HTERT RPE-1 (cell line): ENCODE results near the gene TMEM54.
"Not testable (repeated sequence)": the region's sequence is repeated elsewhere in the genome, so short reads cannot be mapped to it uniquely, and the experiment has no call there.

Experiments
- in situ Hi-C: fragments of 300-500 bp; cut with MboI; formaldehyde crosslinking; loops from 4 replicates; pipeline ENCODE4 v1.14.3; 2020; ENCODE audit warnings: low sequenced_read_pairs

Gene TMEM54

DNA sequence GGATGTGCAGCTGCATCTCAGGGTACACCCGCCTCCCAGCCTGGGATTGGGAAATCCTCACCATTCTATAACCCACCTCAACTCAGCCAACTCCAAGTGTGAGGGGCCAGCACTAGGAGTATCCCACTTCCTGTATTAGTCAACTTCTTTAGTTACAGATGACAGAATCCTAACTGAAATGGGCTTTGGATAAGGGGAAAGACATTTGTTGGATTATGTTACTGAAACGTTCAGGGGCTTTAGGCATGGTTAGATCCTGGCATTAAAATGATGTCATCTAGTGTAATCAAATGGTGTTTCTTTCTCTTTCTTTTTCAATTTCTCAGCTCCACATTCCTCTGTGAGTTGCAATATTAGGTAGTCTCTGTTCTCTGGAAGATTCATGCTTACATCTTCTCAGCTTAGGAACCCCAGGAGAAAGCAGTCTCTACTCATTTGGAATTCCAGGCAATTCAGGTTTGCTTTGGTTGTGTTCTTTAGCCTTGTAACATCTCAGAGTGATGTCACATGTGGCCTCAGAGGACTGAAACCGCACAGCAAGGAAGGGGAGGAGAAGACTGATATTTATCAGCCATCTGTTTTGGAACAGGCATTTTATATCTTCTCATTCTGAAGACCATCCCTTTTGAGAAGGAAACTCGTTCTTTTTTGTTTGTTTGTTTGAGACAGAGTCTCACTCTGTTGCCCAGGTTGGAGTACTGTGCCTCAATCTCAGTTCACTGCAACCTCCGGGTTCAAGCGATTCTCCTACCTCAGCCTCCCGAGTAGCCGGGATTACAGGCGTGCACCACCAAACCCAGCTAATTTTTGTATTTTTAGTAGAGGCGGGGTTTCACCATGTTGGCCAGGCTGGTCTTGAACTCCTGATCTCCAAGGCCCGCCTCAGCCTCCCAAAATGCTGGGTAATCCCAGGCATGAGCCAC lies 18.9 kb upstream of the TMEM54 start:
- in situ Hi-C loops = no loop called here

DNA sequence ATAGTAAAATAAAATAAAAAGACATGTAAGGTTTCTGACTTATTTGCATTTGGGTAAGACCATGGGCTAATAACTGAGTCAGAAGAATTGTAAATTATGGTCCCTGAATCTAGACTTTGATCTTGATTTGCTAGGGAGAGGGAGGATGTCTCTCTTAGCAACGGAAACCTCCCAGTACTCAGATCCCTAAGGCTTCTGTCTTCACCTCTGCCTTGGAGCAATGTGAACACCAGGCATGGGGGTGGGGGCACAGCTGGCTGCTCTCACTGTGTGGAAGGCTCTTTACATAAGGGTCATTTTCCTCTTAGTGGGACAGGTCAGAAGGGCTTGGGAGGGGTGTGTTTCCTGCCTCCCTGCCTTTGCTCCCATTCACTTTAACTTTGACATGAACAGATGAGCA lies 17.0 kb upstream of the TMEM54 start:
- in situ Hi-C loops = no loop called here

DNA sequence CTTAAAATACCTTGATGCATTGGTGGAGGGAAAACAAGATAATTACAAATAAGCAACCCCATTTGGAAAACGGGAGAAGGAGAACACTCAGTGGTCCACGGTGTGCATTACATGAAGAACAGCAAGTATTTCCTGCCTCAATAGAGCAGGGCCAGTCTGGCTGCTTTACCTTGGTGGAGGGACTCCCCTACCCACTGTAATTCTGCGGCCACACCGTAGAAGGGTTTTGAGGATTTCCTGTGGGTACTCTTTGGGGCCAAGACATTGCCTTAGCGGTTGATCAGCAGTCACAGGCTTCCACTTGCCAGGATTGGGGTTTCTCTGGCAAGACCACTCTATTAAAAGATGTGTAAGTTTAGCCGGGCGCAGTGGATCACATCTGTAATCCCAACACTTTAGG lies 16.3 kb upstream of the TMEM54 start:
- in situ Hi-C loops = no loop called here

DNA sequence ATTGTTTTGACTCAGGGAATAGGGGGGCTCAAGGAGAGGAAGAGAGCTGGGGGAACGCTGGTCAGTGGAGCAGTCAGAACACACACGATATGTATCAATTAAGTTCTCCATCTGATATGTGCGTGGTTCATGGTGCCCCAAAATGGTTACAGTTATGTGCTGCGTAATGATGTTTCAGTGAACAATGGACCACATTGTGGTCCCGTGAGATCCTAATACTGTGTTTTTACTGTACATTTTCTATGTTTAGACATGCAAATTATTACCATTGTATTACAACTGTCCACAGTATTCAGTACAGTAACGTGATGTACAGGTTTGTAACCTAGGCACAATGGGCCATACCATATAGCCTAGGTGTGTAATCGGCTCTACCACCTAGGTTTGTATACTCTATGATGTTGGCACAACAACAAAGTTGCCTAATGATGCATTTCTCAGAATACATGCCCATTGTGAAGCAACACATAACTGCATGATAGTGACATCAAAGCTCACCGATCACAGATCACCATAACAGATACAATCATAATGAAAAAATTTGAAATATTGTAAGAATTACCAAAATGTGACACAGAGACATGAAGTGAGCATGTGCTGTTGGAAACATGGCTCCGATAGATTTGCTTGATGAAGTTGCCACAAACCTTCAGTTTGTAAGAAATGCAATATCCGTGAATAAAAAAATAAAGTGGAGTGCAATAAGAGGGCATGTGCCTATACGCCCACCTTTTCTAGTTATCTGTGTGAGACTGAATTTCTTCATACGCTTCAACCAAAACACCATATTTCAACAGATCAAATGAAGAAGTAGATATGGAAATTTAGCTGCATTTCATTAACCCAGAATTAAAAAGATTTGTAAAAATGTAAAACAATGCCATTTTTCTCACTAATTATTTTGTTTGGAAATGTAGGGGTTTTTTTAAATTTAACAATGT lies 14.8 kb upstream of the TMEM54 start:
- in situ Hi-C loops = no loop called here

DNA sequence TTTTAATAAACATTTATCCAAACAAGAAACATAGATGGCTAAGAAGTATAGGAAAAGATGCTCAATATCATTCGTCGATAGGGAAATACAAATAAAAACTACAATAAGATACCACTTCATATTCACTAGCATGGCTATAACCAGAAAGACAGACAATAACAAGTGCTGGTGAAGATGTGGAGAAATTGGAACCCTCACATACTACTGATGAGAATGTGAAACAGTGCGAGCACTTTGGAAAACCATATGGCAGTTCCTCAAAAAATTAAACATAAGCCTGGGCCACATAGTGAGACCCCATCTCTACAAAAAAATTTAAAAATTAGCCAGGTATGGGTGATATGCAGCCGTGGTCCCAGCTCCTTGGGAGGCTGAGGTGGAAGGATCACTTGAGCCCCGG lies 9.1 kb upstream of the TMEM54 start:
- in situ Hi-C loops = no loop called here

DNA sequence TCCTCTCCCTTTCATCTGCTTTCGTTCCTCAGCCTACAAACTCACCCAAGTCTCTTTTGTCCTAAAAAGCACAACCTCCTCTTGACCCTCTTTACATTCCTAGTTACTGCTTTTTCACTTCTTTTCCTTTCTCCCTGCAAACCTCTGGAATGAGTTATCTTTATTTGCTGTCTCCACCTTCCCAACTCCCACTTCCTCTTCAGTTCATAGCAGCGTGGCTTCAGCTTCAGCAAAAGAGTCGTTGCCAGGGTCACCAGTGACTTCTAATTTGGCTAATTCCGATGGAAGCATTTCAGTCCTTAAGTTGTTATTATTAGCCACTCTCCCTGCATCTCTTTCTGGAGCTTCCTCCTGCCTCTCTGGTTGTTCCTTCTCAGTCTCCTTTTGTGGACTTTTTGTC lies 6.2 kb upstream of the TMEM54 start:
- in situ Hi-C loops = no loop called here

DNA sequence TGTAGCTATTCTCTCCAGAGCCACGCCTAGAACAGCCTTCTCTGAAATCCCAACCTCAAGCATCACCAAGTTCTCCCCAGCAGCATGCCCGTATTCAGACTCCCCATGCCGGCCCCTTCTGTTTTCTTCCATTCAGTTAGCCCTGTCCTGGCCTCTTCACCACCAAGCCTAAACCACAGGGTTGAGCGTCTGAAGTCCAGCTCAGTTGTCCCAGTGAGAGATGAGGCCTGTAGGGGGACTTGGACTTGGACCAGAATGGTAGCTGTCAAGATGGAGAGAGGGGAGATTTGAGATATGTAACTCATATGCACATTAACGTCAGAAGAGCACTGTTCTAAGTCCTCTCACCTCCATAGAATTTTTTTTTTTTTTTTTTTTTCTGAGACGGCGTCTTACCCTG lies 5.5 kb upstream of the TMEM54 start:
- in situ Hi-C loops = no loop called here

DNA sequence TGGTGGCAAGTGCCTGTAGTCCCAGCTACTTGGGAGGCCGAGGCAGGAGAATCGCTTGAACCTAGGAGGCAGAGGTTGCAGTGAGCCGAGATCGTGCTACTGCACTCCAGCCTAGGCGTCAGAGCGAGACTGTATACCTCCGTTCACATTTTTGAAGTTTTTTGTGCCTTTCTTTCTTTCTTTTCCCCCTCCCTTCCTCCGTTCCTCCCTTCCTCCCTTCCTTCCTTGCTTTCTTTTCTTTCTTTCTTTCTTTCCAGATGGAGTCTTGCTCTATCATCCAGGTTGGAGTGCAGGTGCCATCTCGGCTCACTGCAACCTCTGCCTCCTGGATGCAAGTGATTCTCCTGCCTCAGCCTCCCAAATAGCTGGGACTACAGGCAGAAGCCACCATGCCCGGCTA lies 4.4 kb upstream of the TMEM54 start:
- in situ Hi-C loops = not testable (repeated sequence)

DNA sequence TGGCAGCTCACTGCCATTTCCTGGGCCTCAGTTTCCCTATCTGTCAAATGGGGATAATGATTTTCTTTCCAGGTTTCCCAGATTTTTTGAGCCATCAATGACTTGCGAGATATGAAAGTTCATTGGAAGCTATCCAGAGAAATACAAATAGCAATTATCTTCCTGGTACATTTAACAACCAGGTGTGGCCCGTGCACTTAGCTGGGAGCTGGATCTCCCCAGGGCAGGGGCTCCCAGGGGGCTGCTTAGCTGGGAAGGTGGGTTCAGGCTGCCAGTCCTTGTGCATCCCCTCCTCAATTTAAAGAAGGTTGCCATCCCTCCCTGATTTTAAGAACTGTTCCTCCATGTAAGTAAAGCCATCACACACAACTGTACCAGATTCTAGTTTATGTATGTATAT lies 3.6 kb upstream of the TMEM54 start:
- in situ Hi-C loops = no loop called here

DNA sequence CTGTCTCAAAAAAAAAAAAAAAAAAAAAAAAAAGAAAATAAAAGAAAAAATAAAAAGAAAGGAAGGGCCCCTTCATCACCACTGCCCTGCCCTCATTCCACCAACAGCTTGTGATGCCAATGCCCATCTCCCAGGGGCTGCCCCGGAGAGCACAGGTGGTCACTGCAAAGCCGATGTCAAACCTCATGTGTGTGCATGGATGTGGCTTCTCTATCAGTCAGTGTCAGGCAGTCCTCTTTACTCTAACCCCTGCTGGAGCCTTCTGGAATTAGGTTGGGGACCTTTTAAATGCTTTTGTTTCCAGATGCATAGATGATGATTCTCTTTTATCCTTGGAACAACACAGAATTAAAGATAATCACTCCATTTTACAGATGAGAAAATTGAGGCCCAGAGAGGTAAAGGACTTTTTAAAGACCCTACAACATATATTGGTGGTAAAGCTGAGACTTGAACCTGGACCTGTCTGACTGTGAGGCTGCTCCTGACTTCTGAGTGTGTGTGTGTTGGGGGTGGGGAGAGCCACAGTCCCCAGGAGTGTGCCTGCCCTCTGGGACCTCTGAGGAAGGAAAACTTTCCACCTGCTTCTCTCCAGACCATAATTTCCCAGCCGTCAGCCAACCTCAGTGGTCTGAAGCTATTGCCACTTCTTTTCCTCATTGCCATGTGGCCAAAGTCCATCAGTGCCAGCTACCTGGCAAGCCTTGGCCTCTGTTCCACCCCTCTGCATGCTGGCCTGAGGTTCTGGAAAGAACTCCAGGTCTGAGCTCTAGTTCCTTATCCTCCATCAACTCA lies 3.0 kb upstream of the TMEM54 start:
- in situ Hi-C loops = no loop called here

DNA sequence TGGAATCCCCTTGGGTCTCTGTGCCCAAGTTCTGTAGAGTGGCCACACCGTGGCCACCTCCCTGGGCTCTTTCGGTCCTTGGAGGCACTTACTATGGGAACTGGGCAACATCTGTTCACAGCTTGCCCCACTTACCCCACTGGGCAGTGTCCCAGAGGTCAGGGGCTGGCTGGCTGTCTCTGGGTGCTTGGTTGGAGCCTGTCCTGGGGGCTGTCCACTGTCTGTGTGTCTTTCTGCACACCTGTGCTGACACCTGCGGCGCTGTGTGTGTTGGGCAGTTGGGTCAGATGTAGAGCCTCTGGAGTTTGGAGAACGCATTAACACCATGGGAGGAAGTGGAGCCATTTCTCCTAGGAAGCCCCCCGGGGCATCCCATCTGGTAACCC lies 1.3 kb upstream of the TMEM54 start:
- in situ Hi-C loops = no loop called here

DNA sequence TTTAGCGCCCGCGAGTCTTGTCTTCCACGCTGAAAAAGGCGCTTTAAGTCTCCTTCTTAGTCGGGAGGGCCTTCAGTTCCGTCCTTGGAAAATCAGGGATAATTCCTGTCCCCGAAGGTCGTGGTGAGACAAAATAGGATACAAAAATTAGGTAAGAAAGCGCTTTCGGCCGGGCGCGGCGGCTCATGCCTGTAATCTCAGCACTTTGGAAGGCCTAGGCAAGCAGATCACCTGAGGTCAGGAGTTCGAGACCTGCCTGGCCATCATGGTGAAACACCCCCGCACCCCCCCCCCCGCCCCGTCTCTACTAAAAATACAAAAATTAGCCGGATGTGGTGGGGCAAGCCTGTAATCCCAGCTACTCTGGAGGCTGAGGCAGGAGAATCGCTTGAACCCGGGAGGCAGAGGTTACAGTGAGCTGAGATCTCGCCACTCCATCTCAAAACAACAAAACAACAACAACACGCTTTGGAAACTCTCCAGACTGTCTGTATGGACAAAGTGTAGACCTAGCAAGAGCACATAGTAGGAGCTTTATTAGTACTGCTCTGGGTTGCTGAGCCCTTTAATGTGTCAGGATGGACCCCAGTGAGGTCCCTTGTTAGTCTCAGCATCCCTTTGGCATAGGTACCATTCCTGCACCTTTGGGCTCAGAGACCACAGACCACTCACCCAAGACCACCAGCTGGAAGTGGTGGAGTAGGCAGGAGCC lies 790 bp upstream of the TMEM54 start:
- in situ Hi-C loops = no loop called here

DNA sequence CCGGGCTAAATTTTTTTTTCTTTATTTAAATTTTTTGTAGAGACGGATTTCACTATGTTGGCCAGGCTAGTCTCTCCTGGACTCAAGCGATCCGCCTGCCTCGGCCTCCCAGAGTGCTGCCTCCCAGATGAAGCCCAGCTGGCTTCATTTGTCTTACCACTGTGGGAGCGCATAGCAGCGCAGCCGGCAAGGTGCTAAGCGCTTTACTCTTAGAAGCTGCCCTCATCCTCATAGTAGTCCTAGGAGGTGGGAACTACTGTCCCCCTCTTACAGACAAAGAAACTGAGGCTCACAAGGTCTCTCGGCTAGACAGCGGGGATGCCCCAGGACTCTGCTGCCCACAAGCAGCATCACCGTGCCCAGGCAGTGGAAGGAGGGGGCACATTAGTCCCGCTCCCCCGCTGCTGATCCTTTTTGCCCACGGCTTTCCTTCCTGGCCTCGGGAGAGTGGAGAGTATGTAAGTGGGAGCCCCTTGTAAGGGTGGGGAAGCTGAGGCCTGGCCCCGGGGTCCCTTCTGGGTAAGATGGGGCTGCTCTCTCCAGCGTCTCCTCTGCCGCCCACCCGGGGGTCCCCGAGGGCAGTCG lies 726 bp downstream of the TMEM54 start:
- in situ Hi-C loops = no loop called here

DNA sequence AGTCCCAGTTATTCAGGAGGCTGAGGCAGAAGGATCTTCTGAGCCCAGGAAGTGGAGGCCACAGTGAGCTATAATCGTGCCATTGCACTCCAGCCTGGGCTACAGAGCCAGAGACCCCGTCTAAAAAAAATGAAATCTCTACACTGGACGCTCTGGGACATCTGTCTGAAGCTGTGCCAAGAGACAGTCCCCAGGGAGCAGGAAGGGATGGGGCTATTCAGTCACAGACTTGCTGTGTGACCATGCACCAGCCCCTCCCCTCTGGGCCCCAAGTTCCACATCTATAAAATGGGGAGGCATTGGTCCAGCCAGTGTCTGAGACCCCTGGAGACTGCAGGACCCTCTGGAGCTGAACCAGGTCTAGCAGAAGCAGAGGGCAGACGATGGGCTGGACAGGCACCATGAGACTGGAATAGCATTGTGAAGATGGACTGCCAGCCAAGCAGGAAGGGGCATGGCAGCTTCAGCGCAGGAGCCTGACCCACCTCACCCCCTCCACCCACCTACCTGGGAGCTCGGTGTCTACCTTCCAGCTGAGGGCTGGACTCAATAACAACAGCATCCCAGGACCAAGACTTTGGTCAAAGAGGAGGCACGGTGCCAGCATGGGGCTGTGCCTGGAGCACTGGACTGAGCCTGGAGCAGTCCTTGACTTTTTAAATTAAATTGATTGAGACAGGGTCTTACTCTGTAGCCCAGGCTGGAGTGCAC lies 1.4 kb downstream of the TMEM54 start:
- in situ Hi-C loops = no loop called here

DNA sequence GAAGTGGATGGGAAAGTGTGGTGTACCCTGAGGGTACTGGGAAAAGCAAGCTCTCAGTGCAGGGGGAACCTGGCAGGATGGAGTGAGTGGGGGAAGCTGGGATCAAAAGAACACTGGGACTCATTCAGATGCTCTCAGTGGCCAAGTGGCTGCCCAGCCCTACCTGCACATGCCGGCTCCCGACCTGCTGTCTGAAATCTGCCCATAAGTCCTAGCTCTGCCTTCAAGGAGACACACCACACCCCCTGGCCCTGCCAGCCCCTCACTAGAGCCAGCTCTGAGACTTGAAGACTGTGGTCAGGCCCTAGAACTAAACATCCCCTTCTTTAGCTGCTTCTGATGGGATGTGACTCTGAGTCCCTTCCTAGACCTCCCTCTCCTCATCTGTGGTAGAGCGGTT lies 2.2 kb downstream of the TMEM54 start:
- in situ Hi-C loops = no loop called here

DNA sequence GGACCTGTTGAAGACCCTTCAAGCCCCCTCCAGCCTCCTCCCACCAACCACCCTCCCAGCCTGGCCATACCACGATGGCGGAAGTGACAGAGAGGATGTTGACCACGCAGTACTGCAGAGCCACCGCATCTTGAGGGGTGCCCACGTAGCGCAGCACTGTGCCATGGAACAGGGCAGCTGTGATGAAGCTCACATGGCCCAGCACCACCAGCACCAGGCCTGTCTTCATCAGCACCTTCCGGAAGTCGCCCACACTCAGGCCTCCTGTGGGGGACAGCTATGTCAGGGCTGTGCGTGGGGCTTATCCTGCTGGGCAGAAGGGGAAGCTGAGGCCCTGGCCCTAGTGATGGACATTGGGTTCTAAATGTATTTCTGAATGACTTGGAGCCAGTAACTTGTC lies 3.1 kb downstream of the TMEM54 start:
- in situ Hi-C loops = no loop called here

DNA sequence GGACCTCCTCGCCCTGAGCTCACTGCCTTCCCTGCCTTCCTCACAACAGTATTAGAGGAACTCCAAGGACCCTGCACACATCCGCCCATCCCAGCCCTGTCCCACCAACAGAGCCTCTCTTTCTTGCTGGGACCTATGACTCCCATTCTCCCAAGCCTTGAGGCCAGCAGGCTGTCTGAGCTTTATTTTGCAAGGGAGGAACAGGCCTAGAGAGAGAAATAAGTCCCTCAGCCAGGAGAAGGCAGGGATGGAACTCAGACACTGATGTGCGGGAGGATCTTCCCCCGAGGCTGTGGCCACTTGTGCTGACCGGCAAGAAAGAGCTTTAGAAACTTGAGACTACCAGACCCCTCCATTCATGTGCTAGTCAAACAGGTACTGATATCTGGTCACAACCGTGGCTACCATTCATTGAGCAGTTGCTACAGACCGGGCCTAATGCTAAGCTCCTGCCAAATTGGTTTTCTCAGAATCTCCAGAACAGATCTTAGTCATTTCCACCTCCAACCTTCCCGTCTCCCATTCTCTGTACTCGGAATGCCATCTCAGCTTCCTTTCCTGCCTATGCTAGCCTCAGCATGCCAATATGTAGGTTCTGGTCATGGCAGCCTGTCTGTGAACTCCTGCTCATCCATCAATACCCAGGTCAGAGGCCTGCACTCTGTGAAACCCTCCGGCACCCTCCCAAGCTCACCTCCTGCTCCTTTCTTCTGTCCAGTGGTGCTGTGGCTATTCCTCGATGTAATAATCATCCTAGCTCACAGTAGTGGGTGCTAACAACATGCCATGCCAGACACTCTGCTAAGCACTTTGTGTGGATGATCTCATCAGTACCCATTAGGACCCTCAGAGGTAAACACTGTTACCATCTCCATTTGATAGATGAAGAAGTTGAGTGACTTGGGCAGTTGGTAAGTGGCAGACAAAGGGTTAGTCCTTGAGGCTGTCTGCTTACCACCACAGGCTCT lies 3.8 kb downstream of the TMEM54 start:
- in situ Hi-C loops = no loop called here

DNA sequence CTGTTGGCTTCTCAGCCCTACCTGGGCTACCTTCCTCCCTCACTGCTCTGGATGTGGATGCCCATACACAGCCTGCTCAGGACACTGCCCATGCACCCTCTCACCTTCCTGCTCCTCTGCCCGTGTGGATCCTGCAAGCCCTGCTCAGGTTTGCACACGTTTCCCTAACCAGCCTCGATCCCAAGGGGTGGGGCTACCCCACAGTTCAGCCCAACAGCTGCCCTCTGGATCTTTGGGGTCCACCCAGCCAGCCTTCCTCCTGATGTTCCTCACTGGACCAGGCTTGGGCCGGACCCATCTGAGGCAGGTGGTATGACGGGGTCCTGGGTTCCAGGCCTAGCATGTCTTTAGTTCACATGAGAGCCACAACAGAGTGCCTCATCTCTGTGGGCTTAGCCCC lies 4.7 kb downstream of the TMEM54 start:
- in situ Hi-C loops = no loop called here
